Spleen (tissue), 7 donors: ENCODE measurements around the gene CFAP221.
A peak's percentile ranks its signal among the peaks of the same experiment; 100 is the strongest.

Source experiments
- CTCF ChIP-seq, 11 experiments: fragments of 200-600 bp in 7 of 11; fragments of 450-650 bp in 4 of 11; sonication (generic) in 4 of 11; IDR thresholded peaks in 8 of 11; conservative IDR thresholded peaks in 3 of 11; 1 replicate in 7 of 11; 2 replicates in 4 of 11; pipeline versions ENCODE4 v1.4.0 to v1.8.0; 2016 to 2021; ENCODE audit warnings: antibody characterized with exemption in 11 of 11, inconsistent platforms in 4 of 11, mild to moderate bottlenecking in 1 of 11
- POLR2A ChIP-seq, 3 donors: fragments of 450-650 bp; IDR thresholded peaks; one replicate each; pipeline ENCODE4 v1.5.1; 2017; ENCODE audit warnings: antibody characterized with exemption in 3 of 3, mild to moderate bottlenecking in 1 of 3
- POLR2AphosphoS5 ChIP-seq, 3 donors: sonication (generic); formaldehyde crosslinking; IDR thresholded peaks; one replicate each; pipeline ENCODE4 v1.5.1; 2017; ENCODE audit warnings: antibody characterized with exemption in 3 of 3
- donor health status: DM: no; HTN: no; CAD: no; lungs with moderate emphysema.
- donor health status: DM: no; HTN: no; CAD: no.
- donor health status: DM: no; HTN: no; CAD: no.

- TF ChIP-seq POLR2A (IDR thresholded peaks at IDR 0.05) (no peak), CTCF (IDR thresholded peaks at IDR 0.05 in 8 of 11, conservative IDR thresholded peaks at IDR 0.05 in 3 of 11) (no peak), POLR2AphosphoS5 (IDR thresholded peaks at IDR 0.05) (peak in 2 of 3 donors; percentile 26 to 28)
Measured at GRCh38 chr2:119544075-119544938, at the start of gene CFAP221.
